CD14-positive monocyte (primary cell): ENCODE results near the gene IGSF9B. TPM values are rescaled to one million over a fixed set of nuclear protein-coding genes. Genes with fewer than 3 reads are reported as not detected.

Experiments
- DNase-seq, 3 donors: peaks; one replicate each; pipeline ENCODE4 v3.0.0-alpha.2; 2011 to 2022
- H2AFZ ChIP-seq: 2 replicates; pipeline ENCODE4 v1.6.0; 2012; ENCODE audit warnings: mild to moderate bottlenecking, low read depth, low read length, inconsistent platforms; ENCODE audit not compliant: insufficient read depth, poor library complexity, severe bottlenecking
- H3K27ac ChIP-seq, 2 donors: 1 replicate in 1 of 2; 2 replicates in 1 of 2; pipeline ENCODE4 v1.5.1; 2012 to 2013; ENCODE audit warnings: low read length in 2 of 2, control low read depth in 1 of 2, inconsistent platforms in 1 of 2, low read depth in 1 of 2, mild to moderate bottlenecking in 1 of 2
- H3K27me3 ChIP-seq, 2 donors: one replicate each; pipeline versions ENCODE4 v1.6.0 to v1.6.1; 2011 to 2013; ENCODE audit warnings: low read length in 2 of 2; ENCODE audit not compliant: control insufficient read depth in 2 of 2, insufficient read depth in 2 of 2
- H3K36me3 ChIP-seq, 2 donors: replicated peaks in 1 of 2; 1 replicate in 1 of 2; 2 replicates in 1 of 2; pipeline versions ENCODE4 v1.5.1 to v1.6.1; 2012 to 2013; ENCODE audit warnings: low read length in 2 of 2, control low read depth in 1 of 2, inconsistent platforms in 1 of 2, mild to moderate bottlenecking in 1 of 2; ENCODE audit not compliant: insufficient read depth in 2 of 2, control insufficient read depth in 1 of 2
- H3K4me1 ChIP-seq, 2 donors: 1 replicate in 1 of 2; 2 replicates in 1 of 2; pipeline versions ENCODE4 v1.5.1 to v1.6.1; 2012 to 2013; ENCODE audit warnings: low read length in 2 of 2, control low read depth in 1 of 2, inconsistent platforms in 1 of 2, mild to moderate bottlenecking in 1 of 2, moderate library complexity in 1 of 2; ENCODE audit not compliant: insufficient read depth in 2 of 2, control insufficient read depth in 1 of 2
- H3K4me2 ChIP-seq: replicated peaks from 2 replicates; pipeline ENCODE3; 2012; ENCODE audit warnings: low read length, moderate library complexity, mild to moderate bottlenecking; ENCODE audit not compliant: poor library complexity, severe bottlenecking; ENCODE audit errors: extremely low read depth
- H3K4me3 ChIP-seq, 3 experiments: fragments of 200-600 bp in 1 of 3; sonication (generic) in 1 of 3; replicated peaks in 1 of 3; 1 replicate in 2 of 3; 2 replicates in 1 of 3; pipeline ENCODE4 v1.5.1; 2011 to 2013; ENCODE audit warnings: low read length in 3 of 3, mild to moderate bottlenecking in 3 of 3, control low read depth in 2 of 3, low read depth in 2 of 3, inconsistent platforms in 1 of 3, moderate library complexity in 1 of 3
- H3K79me2 ChIP-seq: 2 replicates; pipeline ENCODE4 v1.6.0; 2012; ENCODE audit warnings: mild to moderate bottlenecking, control low read depth, inconsistent platforms, low read length, moderate library complexity; ENCODE audit not compliant: insufficient read depth
- H3K9ac ChIP-seq: 2 replicates; pipeline ENCODE4 v1.6.0; 2017; ENCODE audit warnings: low read length, mild to moderate bottlenecking; ENCODE audit not compliant: insufficient read depth, poor library complexity, severe bottlenecking
- H3K9me3 ChIP-seq, 2 donors: replicated peaks in 1 of 2; 1 replicate in 1 of 2; 2 replicates in 1 of 2; pipeline versions ENCODE4 v1.5.1 to v1.6.1; 2012 to 2013; ENCODE audit warnings: low read length in 2 of 2, control low read depth in 1 of 2; ENCODE audit not compliant: control insufficient read depth in 1 of 2, insufficient read depth in 1 of 2
- H4K20me1 ChIP-seq: 2 replicates; pipeline ENCODE4 v1.6.0; 2012; ENCODE audit warnings: mild to moderate bottlenecking, low read length, control low read depth, moderate library complexity; ENCODE audit not compliant: insufficient read depth
- H3K27ac Mint-ChIP-seq, 7 donors: one replicate each; pipeline ENCODE4 v1.8.0; 2020; ENCODE audit warnings: mild to moderate bottlenecking in 7 of 7, mixed read lengths in 7 of 7, moderate library complexity in 6 of 7, inconsistent platforms in 2 of 7
- H3K27me3 Mint-ChIP-seq, 3 donors: one replicate each; pipeline ENCODE4 v1.8.0; 2021 to 2022; ENCODE audit warnings: low read depth in 3 of 3, mild to moderate bottlenecking in 3 of 3, mixed read lengths in 3 of 3, moderate library complexity in 3 of 3, inconsistent platforms in 1 of 3
- H3K36me3 Mint-ChIP-seq, 2 donors: one replicate each; pipeline ENCODE4 v1.8.0; 2020; ENCODE audit warnings: mixed read lengths in 2 of 2, inconsistent platforms in 1 of 2, mild to moderate bottlenecking in 1 of 2
- H3K4me1 Mint-ChIP-seq: one replicate; pipeline ENCODE4 v1.8.0; 2020; ENCODE audit warnings: mild to moderate bottlenecking, mixed read lengths
- H3K4me3 Mint-ChIP-seq, 2 donors: one replicate each; pipeline ENCODE4 v1.8.0; 2020; ENCODE audit warnings: mild to moderate bottlenecking in 2 of 2, mixed read lengths in 2 of 2, moderate library complexity in 1 of 2
- H3K9me3 Mint-ChIP-seq, 7 donors: one replicate each; pipeline ENCODE4 v1.8.0; 2020 to 2022; ENCODE audit warnings: mixed read lengths in 7 of 7, mild to moderate bottlenecking in 6 of 7, moderate library complexity in 6 of 7, inconsistent platforms in 2 of 7
- CTCF ChIP-seq: fragments of 200-600 bp; IDR thresholded peaks from one replicate; pipeline ENCODE4 v1.8.0; 2022; ENCODE audit warnings: antibody characterized with exemption, mild to moderate bottlenecking
- WGBS: methylation state at CpG from one replicate; pipeline ENCODE4 v1.1.5; 2013; ENCODE audit warnings: missing lambda C conversion rate; ENCODE audit not compliant: insufficient coverage; 5-methylcytosine and 5-hydroxymethylcytosine counted together
- intact Hi-C, 2 donors: fragments of 100-400 bp; cut with micrococcal nuclease; formaldehyde crosslinking; loops; one replicate each; pipeline versions ENCODE4 v1.15.0 to v1.15.1; 2023
- polyA plus RNA-seq, 3 donors: library from polyadenylated mRNA; depleted of rRNA in 1 of 3; unstranded in 2 of 3; stranded (reverse) in 1 of 3; fragments of 300-500 nt in 2 of 3; fragments of >200 nt in 1 of 3; fragmentation: Illumina TruSeq in 2 of 3; gene quantifications; 1 replicate in 2 of 3; 2 replicates in 1 of 3; pipeline ENCODE4 v1.2.3, GENCODE V29; 2012 to 2021

The IGSF9B gene
- polyA plus RNA-seq, 3 donors, result not detected

- no peak overlapping the region for H3K4me3 Mint-ChIP-seq
Observed at GRCh38 chr11:133938166-133938565, 18.6 kb downstream of the IGSF9B start.

GRCh38 chr11:133937468-133937867 is 19.3 kb downstream of the IGSF9B start:
- Histone ChIP-seq H3K79me2 (no peaks in the 10 kb centered on the region), H3K36me3 (no peaks in the 10 kb centered on the region), H3K9me3 (peaks cover 7 to 15% of the 10 kb centered on the region in 2 donors), H3K9ac (no peak overlapping the region), H4K20me1 (no peaks in the 10 kb centered on the region), H3K4me3 (no peak overlapping the region), H3K4me1 (no peaks in the 10 kb centered on the region), H3K27me3 (no peaks in the 10 kb centered on the region), H3K4me2 (no peak overlapping the region), H3K27ac (no peak overlapping the region), H2AFZ (no peak overlapping the region)
- no peak for TF ChIP-seq CTCF
- Mint-ChIP-seq H3K4me1 (no peaks in the 10 kb centered on the region), H3K9me3 (peaks cover 7 to 13% (median 11%) of the 10 kb centered on the region in 7 donors), H3K27me3 (peaks cover 3 to 5% (median 3%) of the 10 kb centered on the region in 3 donors), H3K27ac (no peak overlapping the region), H3K36me3 (no peaks in the 10 kb centered on the region), H3K4me3 (peak overlapping the region in 1 of 2 donors; percentile 21)
- intact Hi-C loops, result no loop called here
- 95% methylated on average over 11 of the region's 16 CpGs for WGBS
- no peak for DNase-seq

More at GRCh38 chr11:133938166-133938565, 18.6 kb downstream of the IGSF9B start:
- intact Hi-C loops, result no loop called here
- Mint-ChIP-seq H3K36me3 (no peaks in the 10 kb centered on the region), H3K27ac (no peak overlapping the region), H3K9me3 (peaks cover 7 to 13% (median 11%) of the 10 kb centered on the region in 7 donors), H3K4me1 (no peaks in the 10 kb centered on the region), H3K27me3 (peaks cover 3 to 5% (median 3%) of the 10 kb centered on the region in 3 donors)
- Histone ChIP-seq H3K27me3 (no peaks in the 10 kb centered on the region), H3K27ac (no peak overlapping the region), H3K4me1 (no peaks in the 10 kb centered on the region), H3K4me2 (no peak overlapping the region), H2AFZ (no peak overlapping the region), H3K9me3 (peaks cover 7 to 15% of the 10 kb centered on the region in 2 donors), H3K36me3 (no peaks in the 10 kb centered on the region), H4K20me1 (no peaks in the 10 kb centered on the region), H3K9ac (no peak overlapping the region), H3K79me2 (no peaks in the 10 kb centered on the region), H3K4me3 (no peak overlapping the region)
- no peak for DNase-seq
- no peak for TF ChIP-seq CTCF
- WGBS, result 96% methylated on average over 8 of the region's 8 CpGs
